Astrocyte (in vitro differentiated cells and primary cell): ENCODE measurements around the gene NPPA. TPM values are rescaled to one million over a fixed set of nuclear protein-coding genes. Genes with fewer than 3 reads are reported as not detected.

Source experiments
- DNase-seq: peaks from one replicate; pipeline ENCODE4 v3.0.0-alpha.2; 2010; ENCODE audit warnings: low read depth
- FAIRE-seq: peaks from 2 replicates; lab custom pipeline; 2011; peaks lifted over from hg19 to GRCh38; lab: Jason Lieb, UNC
- H2AFZ ChIP-seq: 2 replicates; pipeline ENCODE4 v1.6.0; 2012; ENCODE audit warnings: low read depth, low read length, inconsistent platforms
- H3K27ac ChIP-seq: 2 replicates; pipeline ENCODE4 v1.5.1; 2011; ENCODE audit warnings: low read depth, low read length, inconsistent platforms
- H3K27me3 ChIP-seq: 2 replicates; pipeline ENCODE4 v1.6.0; 2011; ENCODE audit warnings: low read length, inconsistent platforms; ENCODE audit not compliant: insufficient read depth
- H3K36me3 ChIP-seq: 2 replicates; pipeline ENCODE4 v1.5.1; 2011; ENCODE audit warnings: low read length, inconsistent platforms; ENCODE audit not compliant: insufficient read depth
- H3K4me1 ChIP-seq: 2 replicates; pipeline ENCODE4 v1.5.1; 2011; ENCODE audit warnings: low read length, inconsistent platforms; ENCODE audit not compliant: insufficient read depth
- H3K4me2 ChIP-seq: 2 replicates; pipeline ENCODE4 v1.6.0; 2012; ENCODE audit warnings: low read length, inconsistent platforms
- H3K4me3 ChIP-seq: 2 replicates; pipeline ENCODE4 v1.5.1; 2011; ENCODE audit warnings: low read depth, mild to moderate bottlenecking, low read length, inconsistent platforms; ENCODE audit not compliant: insufficient read depth
- H3K79me2 ChIP-seq: 2 replicates; pipeline ENCODE4 v1.6.0; 2012; ENCODE audit warnings: mild to moderate bottlenecking, low read length, inconsistent platforms; ENCODE audit not compliant: insufficient read depth
- H3K9ac ChIP-seq: 2 replicates; pipeline ENCODE4 v1.6.0; 2012; ENCODE audit warnings: mild to moderate bottlenecking, low read length, inconsistent platforms
- H3K9me3 ChIP-seq: 2 replicates; pipeline ENCODE4 v1.5.1; 2012; ENCODE audit warnings: low read depth, mild to moderate bottlenecking, low read length, inconsistent platforms; ENCODE audit not compliant: insufficient read depth
- H4K20me1 ChIP-seq: 2 replicates; pipeline ENCODE4 v1.6.0; 2012; ENCODE audit warnings: low read length, inconsistent platforms; ENCODE audit not compliant: insufficient read depth
- H3K27ac Mint-ChIP-seq: one replicate; pipeline ENCODE4 v1.8.0; 2021; ENCODE audit warnings: mild to moderate bottlenecking, mixed read lengths; ENCODE audit not compliant: unreplicated experiment
- H3K27me3 Mint-ChIP-seq: one replicate; pipeline ENCODE4 v1.8.0; 2021; ENCODE audit warnings: low read depth, mixed read lengths; ENCODE audit not compliant: unreplicated experiment
- H3K36me3 Mint-ChIP-seq: one replicate; pipeline ENCODE4 v1.8.0; 2021; ENCODE audit warnings: low read depth, mixed read lengths; ENCODE audit not compliant: unreplicated experiment
- H3K4me1 Mint-ChIP-seq: one replicate; pipeline ENCODE4 v1.8.0; 2021; ENCODE audit warnings: low read depth, mixed read lengths; ENCODE audit not compliant: unreplicated experiment
- H3K4me3 Mint-ChIP-seq: one replicate; pipeline ENCODE4 v1.8.0; 2021; ENCODE audit warnings: mild to moderate bottlenecking, moderate library complexity, mixed read lengths; ENCODE audit not compliant: unreplicated experiment
- H3K9me3 Mint-ChIP-seq: one replicate; pipeline ENCODE4 v1.8.0; 2021; ENCODE audit warnings: mild to moderate bottlenecking, mixed read lengths; ENCODE audit not compliant: unreplicated experiment
- CTCF ChIP-seq: IDR thresholded peaks from 2 replicates; pipeline ENCODE4 v1.5.1; 2011; ENCODE audit warnings: low read depth, mild to moderate bottlenecking, inconsistent platforms, low read length, moderate library complexity; ENCODE audit not compliant: insufficient read depth
- EZH2 ChIP-seq: IDR thresholded peaks from 2 replicates; pipeline ENCODE4 v1.6.1; 2012; ENCODE audit warnings: mild to moderate bottlenecking, low read length, inconsistent platforms; ENCODE audit not compliant: insufficient read depth
- total RNA-seq: library from RNA; stranded (reverse); gene quantifications from 2 replicates; pipeline ENCODE4 v1.2.1, GENCODE V29; 2021

NPPA gene
- total RNA-seq, 1 donor from 2014 or later, result not detected

GRCh38 chr1:11882814-11883538 lies 35.4 kb upstream of the NPPA start:
- DNase-seq (no peak), FAIRE-seq (no peak)
- no peak overlapping the region for H2AFZ ChIP-seq
- Mint-ChIP-seq H3K9me3 (no peaks in the 10 kb centered on the region), H3K27ac (no peak overlapping the region), H3K27me3 (peaks cover 16% of the 10 kb centered on the region), H3K4me1 (peaks cover 5% of the 10 kb centered on the region), H3K36me3 (no peaks in the 10 kb centered on the region), H3K4me3 (no peak overlapping the region)
- H3K4me1 ChIP-seq, result no peaks in the 10 kb centered on the region
- TF ChIP-seq CTCF, result no peak
- no peak for TF ChIP-seq EZH2
- no peaks in the 10 kb centered on the region for H3K36me3 ChIP-seq
- no peak overlapping the region for H3K4me2 ChIP-seq
- no peaks in the 10 kb centered on the region for H3K79me2 ChIP-seq
- no peak overlapping the region for H3K27ac ChIP-seq
- no peaks in the 10 kb centered on the region for H3K9me3 ChIP-seq
- no peaks in the 10 kb centered on the region for H4K20me1 ChIP-seq
- H3K27me3 ChIP-seq, result peaks cover 2% of the 10 kb centered on the region
- no peak overlapping the region for H3K4me3 ChIP-seq
- no peak overlapping the region for H3K9ac ChIP-seq

GRCh38 chr1:11881749-11882441 lies 34.3 kb upstream of the NPPA start:
- H3K9me3 ChIP-seq, result no peaks in the 10 kb centered on the region
- FAIRE-seq (no peak), DNase-seq (no peak)
- no peak overlapping the region for H3K4me3 ChIP-seq
- H3K4me1 ChIP-seq, result no peaks in the 10 kb centered on the region
- no peaks in the 10 kb centered on the region for H3K36me3 ChIP-seq
- H3K9ac ChIP-seq, result no peak overlapping the region
- H3K27ac Mint-ChIP-seq, result no peak overlapping the region
- TF ChIP-seq CTCF, result no peak
- TF ChIP-seq EZH2, result no peak
- H3K79me2 ChIP-seq, result no peaks in the 10 kb centered on the region
- no peaks in the 10 kb centered on the region for H3K36me3 Mint-ChIP-seq
- H3K9me3 Mint-ChIP-seq, result no peaks in the 10 kb centered on the region
- H3K4me3 Mint-ChIP-seq, result no peak overlapping the region
- H3K27me3 ChIP-seq, result peaks cover 2% of the 10 kb centered on the region
- H2AFZ ChIP-seq, result no peak overlapping the region
- H3K27me3 Mint-ChIP-seq, result peaks cover 24% of the 10 kb centered on the region
- H3K4me1 Mint-ChIP-seq, result peaks cover 5% of the 10 kb centered on the region
- H4K20me1 ChIP-seq, result no peaks in the 10 kb centered on the region
- H3K27ac ChIP-seq, result no peak overlapping the region
- H3K4me2 ChIP-seq, result no peak overlapping the region
